IPS DF 4.7 (cell line): Measurements from ENCODE around the gene NEDD4L.
"Not testable (repeated sequence)": the region's sequence is repeated elsewhere in the genome, so short reads cannot be mapped to it uniquely, and the experiment has no call there.

Experiments used
- DNase-seq: peaks from one replicate; pipeline ENCODE4 v3.0.0-alpha.2; 2013; ENCODE audit warnings: low spot score; ENCODE audit errors: extremely low read depth

NEDD4L gene

GRCh38 chr18:58264075-58264474 is 220.0 kb downstream of the NEDD4L start:
- no peak for DNase-seq

- no peak for DNase-seq
These were observed 220.8 kb downstream of the NEDD4L start for GRCh38 chr18:58264840-58265239.

DNA sequence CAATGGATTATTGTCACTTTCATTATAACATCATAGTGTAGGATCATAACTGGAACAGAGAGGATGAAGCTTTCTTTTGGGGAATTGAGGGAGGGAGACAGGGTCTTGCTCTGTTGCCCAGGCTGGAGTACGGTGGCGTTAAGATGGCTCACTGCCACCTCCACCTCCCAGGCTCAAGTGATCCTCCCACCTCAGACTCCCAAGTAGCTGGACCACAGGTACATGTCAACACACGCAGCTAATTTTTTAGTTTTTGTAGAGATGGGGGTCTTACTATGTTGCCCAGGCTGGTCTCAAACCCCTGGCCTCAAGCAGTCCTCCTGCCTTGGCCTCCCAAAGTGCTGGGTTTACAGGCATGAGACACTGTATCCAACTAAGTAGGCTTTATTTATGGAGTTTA is 221.5 kb downstream of the NEDD4L start:
- not testable (repeated sequence) for DNase-seq

DNA sequence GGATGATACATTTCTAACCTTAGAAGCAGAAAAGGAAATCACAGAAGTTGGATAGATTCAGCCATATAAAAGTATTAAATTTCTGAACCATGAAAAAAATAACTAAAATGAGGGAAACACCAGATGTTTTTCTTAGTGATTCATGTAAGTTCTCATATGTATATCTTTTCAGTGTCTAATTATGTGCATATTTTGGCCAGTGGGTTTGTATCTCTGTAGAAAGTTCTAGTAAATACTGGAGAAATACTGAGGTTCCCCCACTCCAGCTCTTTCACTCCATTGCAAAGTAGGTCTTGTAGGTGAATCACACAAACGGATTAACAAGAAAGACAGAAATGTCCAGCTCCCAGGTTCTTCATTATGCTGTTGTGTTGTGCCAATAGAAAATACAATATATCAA is 222.3 kb downstream of the NEDD4L start:
- no peak for DNase-seq

GRCh38 chr18:58267493-58267892 is 223.5 kb downstream of the NEDD4L start:
- no peak for DNase-seq

GRCh38 chr18:58268849-58269248 is 224.8 kb downstream of the NEDD4L start:
- no peak for DNase-seq

DNA sequence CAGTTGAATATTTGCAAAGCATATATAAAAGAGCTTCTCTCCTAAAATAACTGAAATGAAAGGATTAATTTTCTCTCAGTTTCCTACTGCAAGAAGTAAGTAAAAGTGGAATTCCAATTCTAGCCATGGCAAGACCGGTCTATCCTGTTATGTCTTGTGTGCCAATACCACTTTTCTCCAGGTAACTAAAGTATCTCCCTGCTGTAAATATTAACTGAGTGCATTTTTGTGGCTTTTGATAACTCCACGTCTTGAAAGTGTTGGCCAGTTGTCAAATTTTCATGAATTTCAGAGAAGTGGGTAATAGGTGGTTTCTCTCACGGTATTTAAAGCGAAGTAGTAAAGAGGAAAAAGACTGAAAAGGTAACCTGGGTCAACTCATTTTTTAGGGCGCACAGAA is 225.9 kb downstream of the NEDD4L start:
- DNase-seq: no peak

GRCh38 chr18:58270396-58270795 is 226.4 kb downstream of the NEDD4L start:
- no peak for DNase-seq

DNA sequence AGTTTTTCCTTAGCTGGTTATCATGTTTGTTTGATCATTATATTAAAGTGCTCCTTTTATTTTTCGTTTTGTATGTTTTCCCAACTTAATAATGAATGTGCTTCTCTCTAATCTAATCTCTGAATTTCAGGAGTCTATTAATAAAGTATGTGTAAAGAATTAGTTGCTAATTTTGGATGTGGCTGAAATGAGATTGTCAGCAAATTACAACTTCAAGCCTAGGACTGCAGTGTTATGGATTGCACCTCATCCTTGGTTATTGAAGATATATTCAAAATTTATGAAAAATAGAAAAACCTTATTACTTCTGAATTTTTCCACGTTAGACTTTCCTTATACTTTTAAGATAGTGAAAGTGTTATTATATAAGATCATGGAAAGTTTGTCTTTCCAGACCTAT is 227.7 kb downstream of the NEDD4L start:
- DNase-seq: no peak

DNA sequence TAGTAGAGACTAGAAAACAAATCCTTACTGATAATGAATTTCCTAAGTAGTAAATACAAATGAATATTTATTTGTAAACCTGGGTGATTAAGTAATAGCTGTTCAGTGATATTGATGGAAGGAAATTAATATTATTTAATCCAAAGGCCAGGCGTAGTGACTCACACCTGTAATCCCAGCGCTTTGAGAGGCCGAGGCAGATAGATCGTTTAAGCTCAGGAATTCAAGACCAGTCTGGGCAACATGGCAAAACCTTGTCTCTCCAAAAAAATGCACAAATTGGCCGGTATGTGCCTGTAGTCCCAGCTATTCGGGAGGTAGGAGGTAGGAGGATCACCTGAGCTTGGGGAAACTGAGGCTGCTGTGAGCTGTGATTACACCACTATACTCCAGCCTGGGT is 228.2 kb downstream of the NEDD4L start:
- DNase-seq: no peak

DNA sequence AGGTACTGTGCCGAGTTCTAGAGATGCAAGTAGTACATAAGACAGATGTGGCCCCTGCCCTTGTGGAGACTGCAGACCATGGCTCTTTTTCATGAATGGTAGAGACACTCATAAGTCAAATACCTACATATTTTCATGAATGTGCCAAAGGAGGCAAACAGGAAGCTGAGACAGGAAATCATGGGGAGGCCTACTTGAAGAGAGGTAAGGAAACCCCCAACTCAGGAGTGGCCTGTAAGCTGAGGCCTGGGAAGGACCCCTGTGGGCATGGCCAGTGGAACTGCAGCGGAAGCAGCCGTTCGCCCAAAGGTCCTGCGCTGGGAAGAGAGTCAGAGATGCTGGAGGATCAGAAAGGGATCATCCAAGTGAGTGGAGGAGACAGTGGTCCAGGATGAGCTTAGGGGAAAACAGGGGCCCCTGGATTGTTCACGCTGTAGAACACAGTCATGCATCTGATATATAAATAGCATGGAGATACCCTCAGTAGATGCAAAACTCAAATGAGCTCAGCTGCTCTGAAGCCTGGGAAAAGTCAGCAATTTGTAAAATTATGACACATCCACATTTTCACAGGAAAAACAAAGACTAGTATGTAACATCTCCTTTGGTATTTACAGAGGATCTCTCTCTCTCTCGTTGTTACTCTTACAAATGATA is 228.9 kb downstream of the NEDD4L start:
- DNase-seq: no peak

- no peak for DNase-seq
These were observed 231.2 kb downstream of the NEDD4L start for GRCh38 chr18:58275176-58275575.

GRCh38 chr18:58276789-58277739 is 233.0 kb downstream of the NEDD4L start:
- no peak for DNase-seq

DNA sequence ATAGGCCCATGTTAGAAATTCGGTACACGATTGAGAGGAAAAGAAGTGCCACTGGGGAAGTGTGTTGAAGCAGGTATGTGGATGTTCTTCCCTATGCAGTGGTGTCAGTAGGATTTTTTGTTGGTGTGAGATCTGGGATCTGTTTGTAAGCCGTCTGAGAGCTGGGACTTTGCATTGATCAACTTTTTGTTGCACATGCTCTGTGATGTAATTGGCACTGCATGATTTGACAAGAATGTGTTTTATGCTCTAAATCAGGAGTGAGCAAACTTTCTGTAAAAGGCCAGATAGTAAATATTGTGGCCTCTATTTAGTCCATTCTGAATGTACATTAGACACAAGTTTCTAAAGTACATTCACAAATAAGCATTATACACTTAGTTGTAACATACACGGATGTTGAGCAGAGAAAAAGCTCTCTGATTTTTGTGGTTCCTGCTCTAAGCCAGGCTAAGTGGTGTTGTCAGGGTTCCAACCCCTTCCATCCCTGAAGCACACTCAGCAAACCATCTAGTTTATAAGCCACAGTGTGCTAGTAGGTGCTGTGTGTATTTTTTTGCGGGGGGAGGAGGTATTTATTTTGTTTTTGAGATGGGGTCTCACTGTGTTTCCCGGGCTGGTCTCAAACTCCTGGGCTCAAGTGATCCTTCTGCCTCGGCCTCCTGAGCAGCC is 235.6 kb downstream of the NEDD4L start:
- DNase-seq: no peak

GRCh38 chr18:58280191-58280590 is 236.2 kb downstream of the NEDD4L start:
- DNase-seq: no peak

GRCh38 chr18:58282872-58283271 is 238.8 kb downstream of the NEDD4L start:
- not testable (repeated sequence) for DNase-seq

DNA sequence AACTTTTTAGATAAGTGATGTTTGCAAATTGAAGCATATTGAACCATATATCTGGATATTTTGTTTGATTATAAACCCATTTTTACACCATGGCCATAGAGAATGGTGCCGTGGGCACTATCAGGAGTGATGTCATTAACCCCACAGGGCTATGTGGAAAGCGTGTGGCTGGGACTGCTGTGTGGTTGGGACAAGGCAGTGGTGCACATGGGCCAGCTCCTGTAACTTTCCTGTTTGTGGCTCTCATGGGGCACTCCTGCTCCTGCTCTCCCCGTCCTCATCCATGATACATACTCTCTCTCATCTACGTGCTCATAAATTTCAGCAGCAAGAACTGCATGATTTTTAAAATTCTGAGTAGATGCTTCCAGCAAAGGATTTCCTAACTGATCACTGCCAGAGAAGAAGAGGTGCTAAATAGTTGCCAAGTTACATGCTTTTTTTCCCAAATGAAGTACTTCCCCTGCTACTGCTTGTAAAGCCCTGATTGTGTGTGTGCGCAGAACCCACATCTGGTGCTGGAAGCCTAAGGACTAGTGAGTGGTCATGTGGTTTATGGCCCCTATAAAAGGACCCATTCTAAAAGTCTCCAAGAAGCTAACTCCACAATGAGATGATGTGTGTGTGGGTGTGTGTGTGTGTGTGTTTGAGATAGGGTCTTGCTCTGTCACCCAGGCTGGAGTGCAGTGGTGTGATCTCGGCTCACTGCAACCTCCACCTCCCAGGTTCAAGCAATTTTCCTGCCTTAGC is 240.8 kb downstream of the NEDD4L start:
- DNase-seq: no peak

DNA sequence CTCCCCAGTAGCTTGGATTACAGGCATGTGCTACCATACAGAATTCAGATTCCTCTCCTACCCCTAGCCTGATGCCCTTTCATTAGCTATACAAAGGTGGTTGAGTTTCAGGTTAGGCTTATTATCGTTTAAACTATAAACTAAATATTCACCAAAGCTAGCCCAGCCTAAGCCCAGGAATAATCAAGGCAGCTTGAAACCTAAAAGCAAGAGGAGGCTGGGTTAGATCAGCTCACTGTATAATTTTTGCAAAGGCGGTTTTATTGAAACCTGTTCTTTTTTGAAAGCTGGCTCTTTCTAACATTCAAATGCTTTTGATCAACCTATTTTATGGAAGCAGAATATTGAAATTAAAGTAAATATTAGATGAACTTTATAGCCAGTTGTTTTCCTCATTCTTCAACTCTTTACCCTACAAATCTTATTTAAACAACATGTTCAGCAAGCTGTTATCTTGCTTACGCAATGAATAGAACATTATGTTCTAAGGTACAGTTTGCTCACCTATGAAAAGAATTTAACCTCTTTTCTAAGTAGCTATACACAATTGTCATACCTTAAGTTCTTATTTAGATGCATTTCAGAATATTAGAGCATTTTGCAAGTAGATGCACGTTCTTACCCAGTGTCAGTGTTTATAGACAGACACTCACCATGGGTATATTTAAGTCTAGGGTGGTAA is 241.6 kb downstream of the NEDD4L start:
- DNase-seq: no peak

DNA sequence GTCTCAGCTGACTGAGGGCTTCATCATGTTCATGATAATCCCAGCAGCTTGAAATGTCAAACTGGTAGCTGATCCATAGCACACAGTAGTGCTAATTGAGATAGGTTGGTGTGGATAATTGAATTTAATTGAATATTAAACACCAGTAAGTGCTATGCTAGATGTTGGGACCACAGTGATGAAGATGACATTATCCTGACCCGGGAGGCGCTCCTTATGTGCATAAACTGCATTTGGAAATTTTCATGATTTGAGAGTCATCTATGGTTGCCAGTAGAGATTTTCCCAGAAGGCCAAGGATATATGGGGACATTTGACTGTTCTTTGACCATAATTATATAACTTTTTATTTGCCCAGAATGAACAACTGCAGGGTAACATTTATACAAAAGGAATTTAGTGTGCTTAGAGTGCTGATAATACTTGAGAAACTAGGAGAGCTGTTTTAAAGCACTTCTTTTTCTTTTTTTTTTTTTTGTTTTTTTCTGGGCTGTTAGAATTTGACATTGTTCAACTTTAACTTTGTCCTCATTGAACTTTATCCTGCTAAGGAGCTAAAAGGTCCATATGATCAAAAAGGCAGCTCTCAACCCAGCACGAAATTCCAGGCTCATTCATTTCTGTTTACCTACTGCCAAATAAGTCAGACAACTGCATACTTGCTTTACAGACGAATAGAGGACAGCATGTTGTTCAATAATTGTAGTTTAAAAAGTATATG is 242.8 kb downstream of the NEDD4L start:
- DNase-seq: no peak
